Gastroesophageal sphincter (tissue), 3 donors: ENCODE measurements around the gene C1D.

Experiments used
- EP300 ChIP-seq: sonication (generic); formaldehyde crosslinking; IDR thresholded peaks from one replicate; pipeline ENCODE4 v1.6.1; 2017; ENCODE audit warnings: antibody characterized with exemption, mild to moderate bottlenecking
- POLR2A ChIP-seq, 2 donors: fragments of 450-650 bp; IDR thresholded peaks; one replicate each; pipeline ENCODE4 v1.6.1; 2017; ENCODE audit warnings: antibody characterized with exemption in 2 of 2, mild to moderate bottlenecking in 2 of 2, moderate library complexity in 1 of 2
- POLR2AphosphoS5 ChIP-seq: sonication (generic); formaldehyde crosslinking; IDR thresholded peaks from one replicate; pipeline ENCODE4 v1.6.1; 2017; ENCODE audit warnings: antibody characterized with exemption
- TF ChIP-seq, protein P1 (sequence below), 4 experiments: fragments of 200-600 bp in 2 of 4; fragments of 450-650 bp in 2 of 4; sonication (generic) in 1 of 4; IDR thresholded peaks; one replicate each; pipeline ENCODE4 v1.5.1; 2017 to 2019; ENCODE audit warnings: antibody characterized with exemption in 4 of 4, mild to moderate bottlenecking in 2 of 4, moderate library complexity in 2 of 4

DNA sequence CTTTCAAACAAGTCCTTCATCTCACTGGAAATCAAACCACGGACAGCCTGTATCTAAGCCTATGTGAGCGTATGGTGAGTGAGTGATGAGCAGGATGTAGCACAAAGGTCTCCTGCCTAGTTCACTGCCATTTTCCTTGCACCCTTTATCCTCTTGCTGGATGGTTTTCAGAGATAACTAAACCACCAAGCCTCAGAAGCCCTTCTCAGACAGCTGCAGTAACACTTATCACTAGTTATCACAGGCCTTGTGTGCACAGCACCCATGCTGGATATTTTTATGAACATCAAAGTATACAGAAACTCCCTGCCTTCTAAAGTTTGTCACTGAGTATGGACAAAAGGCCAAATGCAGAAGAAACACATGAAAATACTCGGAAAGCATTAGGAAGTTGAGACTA, 69.5 kb downstream of the C1D start:
- TF ChIP-seq POLR2A (IDR thresholded peaks at IDR 0.05), result no peak
- TF ChIP-seq, protein P1, sequence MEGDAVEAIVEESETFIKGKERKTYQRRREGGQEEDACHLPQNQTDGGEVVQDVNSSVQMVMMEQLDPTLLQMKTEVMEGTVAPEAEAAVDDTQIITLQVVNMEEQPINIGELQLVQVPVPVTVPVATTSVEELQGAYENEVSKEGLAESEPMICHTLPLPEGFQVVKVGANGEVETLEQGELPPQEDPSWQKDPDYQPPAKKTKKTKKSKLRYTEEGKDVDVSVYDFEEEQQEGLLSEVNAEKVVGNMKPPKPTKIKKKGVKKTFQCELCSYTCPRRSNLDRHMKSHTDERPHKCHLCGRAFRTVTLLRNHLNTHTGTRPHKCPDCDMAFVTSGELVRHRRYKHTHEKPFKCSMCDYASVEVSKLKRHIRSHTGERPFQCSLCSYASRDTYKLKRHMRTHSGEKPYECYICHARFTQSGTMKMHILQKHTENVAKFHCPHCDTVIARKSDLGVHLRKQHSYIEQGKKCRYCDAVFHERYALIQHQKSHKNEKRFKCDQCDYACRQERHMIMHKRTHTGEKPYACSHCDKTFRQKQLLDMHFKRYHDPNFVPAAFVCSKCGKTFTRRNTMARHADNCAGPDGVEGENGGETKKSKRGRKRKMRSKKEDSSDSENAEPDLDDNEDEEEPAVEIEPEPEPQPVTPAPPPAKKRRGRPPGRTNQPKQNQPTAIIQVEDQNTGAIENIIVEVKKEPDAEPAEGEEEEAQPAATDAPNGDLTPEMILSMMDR (IDR thresholded peaks at IDR 0.05), result no peak
- no peak for TF ChIP-seq POLR2AphosphoS5
- no peak for TF ChIP-seq EP300
